Measurements from ENCODE around the gene MYH7.

Gene MYH7

GRCh38 chr14:23409475-23409874 is 26.0 kb downstream of the MYH7 start:
- Histone ChIP-seq H3K27ac (ENCODE audit: extremely low read depth, low read depth, low read length) (no peak overlapping the region), H3K36me3 (ENCODE audit: control insufficient read depth in 2 of 2, insufficient read depth in 1 of 2, low read length in 2 of 2) (no peaks in the 10 kb centered on the region), H3K4me3 (ENCODE audit: low read depth, low read length) (no peak overlapping the region), H3K9me3 (ENCODE audit: control insufficient read depth, insufficient read depth, low read depth, low read length) (no peaks in the 10 kb centered on the region), H3K4me1 (ENCODE audit: control insufficient read depth, insufficient read depth, low read length) (no peaks in the 10 kb centered on the region)
- ChIA-PET CTCF (no interaction called here), POLR2A (no interaction called here)
- TF ChIP-seq ZNF660 (tag by site-specific recombination; IDR thresholded peaks at IDR 0.05) (no peak), ZNF561 (tag by site-specific recombination; IDR thresholded peaks at IDR 0.05; ENCODE audit: borderline replicate concordance) (no peak), ZNF2 (tag by site-specific recombination; IDR thresholded peaks at IDR 0.05) (no peak), PRDM2 (tag by site-specific recombination; IDR thresholded peaks at IDR 0.05; ENCODE audit: borderline replicate concordance) (no peak), RBAK (tag by site-specific recombination; IDR thresholded peaks at IDR 0.05) (no peak), OSR2 (tag by site-specific recombination; IDR thresholded peaks at IDR 0.05) (no peak), ZFP37 (tag by site-specific recombination; IDR thresholded peaks at IDR 0.05) (no peak), ZNF174 (tag by site-specific recombination; IDR thresholded peaks at IDR 0.05) (no peak), ZNF133 (tag by site-specific recombination; IDR thresholded peaks at IDR 0.05) (no peak), ZNF202 (tag by site-specific recombination; IDR thresholded peaks at IDR 0.05; ENCODE audit: borderline replicate concordance) (no peak), PBX3 (CRISPR knock-in tag; IDR thresholded peaks at IDR 0.05) (no peak), ZNF280C (tag by site-specific recombination; IDR thresholded peaks at IDR 0.05) (no peak), ZNF785 (tag by site-specific recombination; IDR thresholded peaks at IDR 0.05) (no peak), GLI2 (tag by site-specific recombination; IDR thresholded peaks at IDR 0.05; ENCODE audit: borderline replicate concordance, low read depth) (no peak)

GRCh38 chr14:23408307-23408630 is 27.2 kb downstream of the MYH7 start:
- ChIA-PET CTCF (no interaction called here), POLR2A (no interaction called here)
- no peaks in the 10 kb centered on the region for H3K9me3 ChIP-seq (ENCODE audit: control insufficient read depth, insufficient read depth, low read depth, low read length)
- H3K27ac ChIP-seq (ENCODE audit: extremely low read depth, low read depth, low read length), result no peak overlapping the region
- H3K36me3 ChIP-seq (ENCODE audit: control insufficient read depth in 2 of 2, insufficient read depth in 1 of 2, low read length in 2 of 2), result no peaks in the 10 kb centered on the region
- TF ChIP-seq ZNF211 (tag by site-specific recombination; IDR thresholded peaks at IDR 0.05; ENCODE audit: low read depth) (no peak), ZNF843 (tag by site-specific recombination; IDR thresholded peaks at IDR 0.05) (no peak), ZSCAN5A (tag by site-specific recombination; IDR thresholded peaks at IDR 0.05) (no peak), ZNF18 (tag by site-specific recombination; IDR thresholded peaks at IDR 0.05) (no peak), SCRT2 (tag by site-specific recombination; IDR thresholded peaks at IDR 0.05) (no peak), ZNF747 (tag by site-specific recombination; IDR thresholded peaks at IDR 0.05) (no peak), ZNF391 (tag by site-specific recombination; IDR thresholded peaks at IDR 0.05; ENCODE audit: borderline replicate concordance, low read depth) (no peak), ZNF132 (tag by site-specific recombination; IDR thresholded peaks at IDR 0.05; ENCODE audit: borderline replicate concordance) (no peak), KLF16 (tag by site-specific recombination; IDR thresholded peaks at IDR 0.05) (no peak), ZNF426 (tag by site-specific recombination; IDR thresholded peaks at IDR 0.05) (no peak), ZNF37A (tag by site-specific recombination; IDR thresholded peaks at IDR 0.05) (no peak)
- H3K4me3 ChIP-seq (ENCODE audit: low read depth, low read length), result no peak overlapping the region
- no peaks in the 10 kb centered on the region for H3K4me1 ChIP-seq (ENCODE audit: control insufficient read depth, insufficient read depth, low read length)

Measured in HEK293 (cell line).